Neural cell (in vitro differentiated cells): ENCODE measurements around the gene TTC21A.

Experiments used
- EP300 ChIP-seq: fragments of 450-650 bp; conservative IDR thresholded peaks from 2 replicates; pipeline ENCODE4 v1.6.1; 2014; ENCODE audit warnings: antibody characterized with exemption, mild to moderate bottlenecking, moderate library complexity; ENCODE audit not compliant: poor library complexity, severe bottlenecking
- EZH2 ChIP-seq: fragments of 200-600, 300-800 bp; shearing (Covaris generic), sonication (generic); IDR thresholded peaks from 2 replicates; pipeline ENCODE4 v1.6.1; 2014; ENCODE audit warnings: antibody characterized with exemption, low read length, borderline replicate concordance, mild to moderate bottlenecking; ENCODE audit not compliant: insufficient read depth, poor library complexity, severe bottlenecking
- RAD21 ChIP-seq: fragments of 450-650 bp; conservative IDR thresholded peaks from 2 replicates; pipeline ENCODE4 v1.6.1; 2014; ENCODE audit warnings: antibody characterized with exemption, mild to moderate bottlenecking, moderate library complexity
- TAF1 ChIP-seq: IDR thresholded peaks from 2 replicates; pipeline ENCODE4 v1.6.1; 2012; ENCODE audit warnings: low read depth
- TF ChIP-seq, protein P1 (sequence below): fragments of 450-650 bp; IDR thresholded peaks from 2 replicates; pipeline ENCODE4 v1.5.1; 2014; ENCODE audit warnings: antibody characterized with exemption, mild to moderate bottlenecking, moderate library complexity; ENCODE audit not compliant: poor library complexity, severe bottlenecking

DNA sequence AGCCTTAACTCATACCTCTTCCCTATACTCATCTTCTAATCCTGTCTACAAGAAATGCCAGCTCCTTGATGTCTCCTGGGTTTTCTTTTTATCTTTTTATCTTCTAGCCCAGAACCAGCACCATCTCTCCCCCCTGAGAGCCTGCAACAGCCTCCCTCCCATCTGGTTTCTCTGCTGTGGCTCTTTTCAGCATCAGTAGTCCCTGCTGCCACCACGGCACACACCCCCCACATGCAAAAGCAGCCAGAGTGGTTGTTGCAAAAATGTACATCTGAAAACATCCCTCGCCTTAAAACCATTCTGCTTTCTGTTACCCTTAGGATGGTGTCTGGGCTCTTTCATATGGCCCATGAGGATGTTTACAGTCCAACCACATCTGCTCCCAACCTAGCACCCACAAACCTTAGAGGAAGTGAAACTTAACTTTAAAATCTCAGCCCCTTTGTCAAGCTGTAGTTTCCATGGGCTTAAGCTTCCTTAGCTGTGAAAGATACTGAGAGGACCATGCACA is 775 bp downstream of the TTC21A start:
- TF ChIP-seq RAD21 (no peak), TAF1 (no peak), EZH2 (no peak), EP300 (no peak)
- TF ChIP-seq, protein P1, sequence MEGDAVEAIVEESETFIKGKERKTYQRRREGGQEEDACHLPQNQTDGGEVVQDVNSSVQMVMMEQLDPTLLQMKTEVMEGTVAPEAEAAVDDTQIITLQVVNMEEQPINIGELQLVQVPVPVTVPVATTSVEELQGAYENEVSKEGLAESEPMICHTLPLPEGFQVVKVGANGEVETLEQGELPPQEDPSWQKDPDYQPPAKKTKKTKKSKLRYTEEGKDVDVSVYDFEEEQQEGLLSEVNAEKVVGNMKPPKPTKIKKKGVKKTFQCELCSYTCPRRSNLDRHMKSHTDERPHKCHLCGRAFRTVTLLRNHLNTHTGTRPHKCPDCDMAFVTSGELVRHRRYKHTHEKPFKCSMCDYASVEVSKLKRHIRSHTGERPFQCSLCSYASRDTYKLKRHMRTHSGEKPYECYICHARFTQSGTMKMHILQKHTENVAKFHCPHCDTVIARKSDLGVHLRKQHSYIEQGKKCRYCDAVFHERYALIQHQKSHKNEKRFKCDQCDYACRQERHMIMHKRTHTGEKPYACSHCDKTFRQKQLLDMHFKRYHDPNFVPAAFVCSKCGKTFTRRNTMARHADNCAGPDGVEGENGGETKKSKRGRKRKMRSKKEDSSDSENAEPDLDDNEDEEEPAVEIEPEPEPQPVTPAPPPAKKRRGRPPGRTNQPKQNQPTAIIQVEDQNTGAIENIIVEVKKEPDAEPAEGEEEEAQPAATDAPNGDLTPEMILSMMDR: no peak
